Ovary (tissue), 9 donors: Measurements from ENCODE around the gene FBXL17. TPM values are rescaled to one million over a fixed set of nuclear protein-coding genes. Genes with fewer than 3 reads are reported as not detected.

ENCODE experiments used
- DNase-seq, 5 donors: peaks; one replicate each; pipeline ENCODE4 v3.0.0-alpha.2; 2019 to 2020
- H3K27ac ChIP-seq, 2 donors: fragments of 200-600 bp; one replicate each; pipeline versions ENCODE4 v1.5.1 to v1.8.0; 2019 to 2022
- H3K27me3 ChIP-seq: fragments of 200-600 bp; one replicate; pipeline ENCODE4 v1.8.0; 2022
- H3K36me3 ChIP-seq: fragments of 200-600 bp; sonication (generic); one replicate; pipeline ENCODE4 v1.5.1; 2019
- H3K4me1 ChIP-seq: one replicate; pipeline ENCODE4 v1.8.1; 2013; ENCODE audit warnings: mild to moderate bottlenecking, moderate library complexity; ENCODE audit not compliant: insufficient read depth
- H3K4me3 ChIP-seq: fragments of 200-600 bp; sonication (generic); one replicate; pipeline ENCODE4 v1.5.1; 2017
- H3K9me3 ChIP-seq, 2 donors: fragments of 200-600 bp in 1 of 2; sonication (generic) in 1 of 2; one replicate each; pipeline versions ENCODE4 v1.5.1 to v1.8.1; 2013 to 2019; ENCODE audit warnings: mild to moderate bottlenecking in 1 of 2, moderate library complexity in 1 of 2
- EP300 ChIP-seq: sonication (generic); formaldehyde crosslinking; IDR thresholded peaks from one replicate; pipeline ENCODE4 v1.6.1; 2017; ENCODE audit warnings: antibody characterized with exemption
- POLR2A ChIP-seq: fragments of 450-650 bp; IDR thresholded peaks from one replicate; pipeline ENCODE4 v1.6.1; 2017; ENCODE audit warnings: antibody characterized with exemption, mild to moderate bottlenecking, moderate library complexity
- WGBS, 3 donors: extraction: QIAGEN DNeasy Blood & Tissue Kit in 1 of 3; methylation state at CpG; one replicate each; pipeline versions ENCODE4 v1.1.5 to v1.1.7; 2013 to 2017; 5-methylcytosine and 5-hydroxymethylcytosine counted together
- intact Hi-C, 4 donors: fragments of 100-400 bp; cut with DNase I; formaldehyde crosslinking; loops; one replicate each; pipeline versions ENCODE4 v1.11.0 to v1.15.1; 2022 to 2023
- polyA plus RNA-seq, 2 donors: library from polyadenylated mRNA; stranded (reverse); fragments of 200-250 nt in 1 of 2; fragments of 350-450 nt in 1 of 2; fragmentation: Illumina TruSeq in 1 of 2; extraction: RNeasy Lipid Tissue Mini Kit (QIAGEN cat#74804) in 1 of 2; gene quantifications; one replicate each; pipeline ENCODE4 v1.2.3, GENCODE V29; 2013 to 2014
- total RNA-seq, 7 donors: library from RNA; depleted of rRNA in 2 of 7; stranded (reverse); fragments of >200 nt in 2 of 7; fragmentation: NEBNext Ultra II Directional in 3 of 7; extraction: Animal tissue kit (Norgen Biotek cat#: 25700) in 3 of 7; gene quantifications; one replicate each; pipeline versions ENCODE4 v1.1.0 to v1.2.4, GENCODE V29; 2016 to 2023
- TF ChIP-seq, protein P1 (sequence below), 3 donors: fragments of 450-650 bp in 2 of 3; fragments of 200-600 bp in 1 of 3; IDR thresholded peaks; one replicate each; pipeline versions ENCODE4 v1.5.1 to v1.8.0; 2016 to 2022; ENCODE audit warnings: antibody characterized with exemption in 3 of 3, mild to moderate bottlenecking in 1 of 3
- donor health status: DM: no; HTN: no; CAD: no; lungs with moderate emphysema.
- donor health status: DM: no; HTN: no; CAD: no.
- donor health status: Bipolar disorder and iron deficiency.
- donor health status: DM: yes; HTN: yes; CAD: no.
- donor health status: DM: no; HTN: no; CAD: no.
- donor health status: DM: yes; HTN: yes; CAD: no.

Gene FBXL17
- total and polyA plus RNA-seq, 9 donors = 6.8 to 20.4 (median 15.9) TPM

DNA sequence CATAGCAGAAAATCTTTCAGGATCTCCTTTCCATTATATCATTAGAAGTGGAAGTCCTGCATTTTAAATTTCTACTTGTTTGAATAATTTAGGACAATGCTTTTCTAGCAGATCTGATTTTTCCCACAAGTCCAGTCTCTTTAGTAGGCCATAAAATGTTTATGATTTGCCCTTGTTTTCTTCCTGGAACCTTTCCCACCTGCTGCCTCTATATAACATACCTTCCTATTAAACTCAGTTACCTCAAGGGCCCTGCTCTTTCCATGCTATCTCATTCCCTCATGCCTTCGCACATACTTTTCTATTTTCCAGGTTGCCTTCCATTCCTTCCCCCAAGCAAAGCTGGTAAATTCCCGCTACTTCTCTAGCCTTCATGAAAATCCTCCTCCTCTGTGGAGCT lies 524.1 kb downstream of the FBXL17 start:
- H3K9me3 ChIP-seq = no peaks in the 10 kb centered on the region
- H3K4me1 ChIP-seq = no peaks in the 10 kb centered on the region
- H3K4me3 ChIP-seq = no peak overlapping the region
- intact Hi-C loops = no loop called here
- no peaks in the 10 kb centered on the region for H3K36me3 ChIP-seq
- DNase-seq = no peak
- TF ChIP-seq, protein P1, sequence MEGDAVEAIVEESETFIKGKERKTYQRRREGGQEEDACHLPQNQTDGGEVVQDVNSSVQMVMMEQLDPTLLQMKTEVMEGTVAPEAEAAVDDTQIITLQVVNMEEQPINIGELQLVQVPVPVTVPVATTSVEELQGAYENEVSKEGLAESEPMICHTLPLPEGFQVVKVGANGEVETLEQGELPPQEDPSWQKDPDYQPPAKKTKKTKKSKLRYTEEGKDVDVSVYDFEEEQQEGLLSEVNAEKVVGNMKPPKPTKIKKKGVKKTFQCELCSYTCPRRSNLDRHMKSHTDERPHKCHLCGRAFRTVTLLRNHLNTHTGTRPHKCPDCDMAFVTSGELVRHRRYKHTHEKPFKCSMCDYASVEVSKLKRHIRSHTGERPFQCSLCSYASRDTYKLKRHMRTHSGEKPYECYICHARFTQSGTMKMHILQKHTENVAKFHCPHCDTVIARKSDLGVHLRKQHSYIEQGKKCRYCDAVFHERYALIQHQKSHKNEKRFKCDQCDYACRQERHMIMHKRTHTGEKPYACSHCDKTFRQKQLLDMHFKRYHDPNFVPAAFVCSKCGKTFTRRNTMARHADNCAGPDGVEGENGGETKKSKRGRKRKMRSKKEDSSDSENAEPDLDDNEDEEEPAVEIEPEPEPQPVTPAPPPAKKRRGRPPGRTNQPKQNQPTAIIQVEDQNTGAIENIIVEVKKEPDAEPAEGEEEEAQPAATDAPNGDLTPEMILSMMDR (IDR thresholded peaks at IDR 0.05) = no peak
- TF ChIP-seq POLR2A = no peak
- no peak for TF ChIP-seq EP300
- 94 to 100% (median 99%) methylated on average over 2 of the region's 2 CpGs for WGBS, 3 donors
- no peaks in the 10 kb centered on the region for H3K27me3 ChIP-seq
- H3K27ac ChIP-seq = no peak overlapping the region

DNA sequence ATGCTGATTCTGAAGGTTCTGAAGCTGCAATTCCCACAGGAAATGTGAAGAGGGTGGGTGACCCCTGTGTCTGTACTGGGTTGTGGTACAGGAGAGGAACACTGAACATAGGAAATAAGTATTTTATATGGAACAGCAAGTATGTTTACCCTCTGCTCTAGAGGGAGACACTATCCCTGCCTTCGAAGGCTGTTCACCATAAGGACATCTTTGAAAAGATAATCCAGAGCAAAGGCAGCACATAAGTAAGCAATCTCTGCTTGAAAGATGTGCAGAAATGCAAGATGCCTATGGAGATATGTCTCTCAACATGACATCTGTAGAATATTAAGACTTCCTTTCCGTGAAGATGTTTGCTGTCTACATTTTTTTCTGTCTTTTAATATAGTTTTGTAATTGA lies 526.7 kb downstream of the FBXL17 start:
- H3K9me3 ChIP-seq = no peaks in the 10 kb centered on the region

DNA sequence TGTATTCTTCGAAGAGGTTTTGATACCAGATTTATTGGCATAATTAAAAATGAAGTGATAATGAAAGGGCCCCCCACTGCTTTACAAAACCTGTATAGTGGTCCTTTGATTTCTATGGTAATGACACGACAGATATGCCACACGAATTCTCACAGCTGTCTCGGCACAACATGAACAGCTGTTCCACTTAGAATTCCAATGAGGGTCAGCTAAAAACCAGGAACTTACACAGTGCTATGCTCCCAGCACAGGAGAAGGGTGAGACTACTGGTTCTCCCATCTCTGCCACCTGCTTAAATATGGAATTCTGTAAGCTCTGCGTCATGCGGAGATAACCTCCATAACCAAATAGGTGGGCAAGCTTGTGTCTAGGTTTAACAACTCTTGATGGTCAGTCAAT lies 528.2 kb downstream of the FBXL17 start:
- Histone ChIP-seq H3K27ac (no peak overlapping the region), H3K36me3 (no peaks in the 10 kb centered on the region), H3K27me3 (no peaks in the 10 kb centered on the region), H3K4me3 (no peak overlapping the region), H3K9me3 (no peaks in the 10 kb centered on the region), H3K4me1 (no peaks in the 10 kb centered on the region)
- TF ChIP-seq EP300 (no peak), POLR2A (no peak)
- TF ChIP-seq, protein P1 (IDR thresholded peaks at IDR 0.05) = no peak
- 81 to 84% (median 83%) methylated on average over 6 of the region's 6 CpGs for WGBS, 3 donors
- no peak for DNase-seq
- intact Hi-C loops = no loop called here

More for the DNA sequence above, 526.7 kb downstream of the FBXL17 start:
- TF ChIP-seq EP300 (no peak), POLR2A (no peak)
- TF ChIP-seq, protein P1 (IDR thresholded peaks at IDR 0.05) = no peak
- Histone ChIP-seq H3K4me3 (no peak overlapping the region), H3K36me3 (no peaks in the 10 kb centered on the region), H3K4me1 (no peaks in the 10 kb centered on the region), H3K27me3 (no peaks in the 10 kb centered on the region), H3K27ac (no peak overlapping the region)
- DNase-seq = no peak
- WGBS, 3 donors = 64 to 70% (median 69%) methylated on average over 2 of the region's 2 CpGs
- intact Hi-C loops = no loop called here

DNA sequence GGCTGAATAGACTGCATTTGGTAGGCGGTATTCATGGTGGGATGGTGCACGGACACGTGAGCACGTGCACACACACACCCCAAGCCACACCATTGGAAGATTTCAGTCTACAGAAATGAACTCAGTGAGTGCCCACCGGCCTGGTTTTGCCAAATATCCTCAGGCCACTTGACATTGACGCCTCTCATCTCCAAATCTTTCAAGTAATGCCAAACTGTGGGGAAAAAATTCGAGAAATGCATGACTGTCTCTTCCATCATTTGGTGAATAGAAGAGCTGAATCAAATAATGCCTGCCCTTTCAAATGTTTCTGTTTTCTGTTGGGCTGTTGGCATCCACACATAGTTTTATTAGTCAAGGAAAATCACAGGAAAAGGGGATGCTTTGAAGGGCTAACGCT lies 528.9 kb downstream of the FBXL17 start:
- DNase-seq = no peak
- whole genome bisulfite sequencing, 3 donors = 90 to 92% (median 91%) methylated on average over 8 of the region's 8 CpGs
- intact Hi-C loops = no loop called here
- Histone ChIP-seq H3K4me3 (no peak overlapping the region), H3K27ac (no peak overlapping the region), H3K9me3 (no peaks in the 10 kb centered on the region), H3K27me3 (no peaks in the 10 kb centered on the region), H3K4me1 (no peaks in the 10 kb centered on the region), H3K36me3 (no peaks in the 10 kb centered on the region)
- TF ChIP-seq EP300 = no peak
- TF ChIP-seq POLR2A = no peak
- TF ChIP-seq, protein P1 (IDR thresholded peaks at IDR 0.05) = no peak

DNA sequence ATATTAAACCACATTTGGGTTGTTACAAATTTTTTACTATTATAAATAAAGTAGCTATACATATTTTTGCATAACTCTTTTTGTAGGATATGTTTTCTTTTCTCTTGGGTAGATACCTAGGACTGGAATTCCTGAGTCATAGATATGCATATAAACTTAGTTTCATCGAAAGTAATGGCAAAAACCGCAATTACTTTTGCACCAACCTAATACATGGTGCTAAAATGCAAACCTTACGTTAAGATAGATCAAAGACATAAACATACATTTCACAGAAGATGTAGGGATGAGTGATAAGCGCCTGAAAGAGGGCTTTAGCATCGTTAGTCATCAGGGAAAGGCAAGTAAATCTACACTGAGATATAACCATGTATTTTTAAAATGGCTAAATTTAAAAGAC lies 532.8 kb downstream of the FBXL17 start:
- Histone ChIP-seq H3K9me3 (no peaks in the 10 kb centered on the region), H3K4me1 (no peaks in the 10 kb centered on the region), H3K27ac (no peak overlapping the region), H3K27me3 (no peaks in the 10 kb centered on the region), H3K4me3 (no peak overlapping the region), H3K36me3 (no peaks in the 10 kb centered on the region)
- 92 to 95% (median 94%) methylated on average over 5 of the region's 5 CpGs for WGBS, 3 donors
- TF ChIP-seq POLR2A = no peak
- TF ChIP-seq EP300 = no peak
- TF ChIP-seq, protein P1 (IDR thresholded peaks at IDR 0.05) = no peak
- DNase-seq = no peak
- intact Hi-C loops = no loop called here
